ENCODE results near the gene ERI2. TPM values are rescaled to one million over a fixed set of nuclear protein-coding genes. Genes with fewer than 3 reads are reported as not detected.

ERI2 gene
- polyA plus RNA-seq, 4 donors: 10.0 to 36.0 (median 17.2) TPM

DNA sequence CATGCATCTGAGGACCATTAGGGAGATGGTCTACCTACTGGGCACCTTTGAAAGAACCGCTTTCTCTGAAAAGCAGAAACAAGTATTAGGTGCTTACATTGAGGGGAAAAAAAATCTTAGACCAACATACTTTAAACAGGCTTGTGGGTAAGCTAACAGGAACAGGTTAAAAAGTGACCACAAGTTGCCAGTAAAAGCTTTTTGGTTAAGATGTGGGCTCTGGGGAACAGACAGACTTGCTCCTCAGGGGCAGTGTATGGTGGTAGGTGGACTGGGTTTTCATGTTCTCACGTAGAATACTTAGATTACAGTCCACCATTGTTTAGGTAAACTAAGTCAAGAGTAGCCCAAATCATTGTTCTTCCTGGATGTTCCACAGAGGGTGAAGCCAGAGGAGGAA lies 41.3 kb upstream of the ERI2 start:
- Histone ChIP-seq H3K4me1 (ENCODE audit: control insufficient read depth in 3 of 3, insufficient read depth in 2 of 3, low read depth in 1 of 3, low read length in 2 of 3) (peaks cover 0 to 18% (median 0%) of the 10 kb centered on the region in 3 donors), H3K36me3 (ENCODE audit: control insufficient read depth in 3 of 3, insufficient read depth in 2 of 3, low read depth in 1 of 3, low read length in 3 of 3) (peaks cover 0 to 17% (median 0%) of the 10 kb centered on the region in 3 donors), H3K9me3 (ENCODE audit: control insufficient read depth in 2 of 2, insufficient read depth in 1 of 2, low read depth in 1 of 2, low read length in 1 of 2) (no peaks in the 10 kb centered on the region), H3K27ac (ENCODE audit: low read depth in 1 of 3, low read length in 2 of 3) (no peak overlapping the region), H3K4me3 (ENCODE audit: low read depth in 1 of 3, low read length in 3 of 3) (no peak overlapping the region), H3K27me3 (ENCODE audit: control insufficient read depth in 3 of 3, insufficient read depth in 3 of 3, low read length in 3 of 3) (no peaks in the 10 kb centered on the region)
- DNase-seq (no peak), FAIRE-seq (no peak)
- 37 to 88% (median 65%) methylated on average over 2 of the region's 2 CpGs for WGBS, 3 donors

DNA sequence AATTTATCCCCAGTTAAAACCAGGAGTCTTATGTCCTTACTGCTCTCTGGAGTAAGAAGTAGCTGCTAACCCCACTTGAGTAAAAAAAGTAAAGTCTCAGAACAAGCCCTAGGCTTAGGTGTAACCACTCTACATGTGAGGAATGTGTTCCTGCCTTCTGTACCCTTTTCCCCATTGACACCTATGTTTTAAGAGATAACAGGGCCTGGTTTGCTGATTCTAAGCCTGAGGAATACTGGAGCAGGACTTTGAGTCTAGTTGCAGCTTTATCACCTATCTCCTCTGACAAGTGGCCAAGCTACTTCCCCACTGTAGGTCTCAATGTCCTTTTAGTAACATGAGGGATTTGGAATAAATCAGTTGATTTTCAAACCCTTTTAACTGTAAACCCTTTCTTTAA lies 40.3 kb upstream of the ERI2 start:
- peaks cover 0 to 18% (median 0%) of the 10 kb centered on the region in 3 donors for H3K36me3 ChIP-seq (ENCODE audit: control insufficient read depth in 3 of 3, insufficient read depth in 2 of 3, low read depth in 1 of 3, low read length in 3 of 3)
- no peaks in the 10 kb centered on the region for H3K27me3 ChIP-seq (ENCODE audit: control insufficient read depth in 3 of 3, insufficient read depth in 3 of 3, low read length in 3 of 3)
- no peak overlapping the region for H3K27ac ChIP-seq (ENCODE audit: low read depth in 1 of 3, low read length in 2 of 3)
- no peaks in the 10 kb centered on the region for H3K9me3 ChIP-seq (ENCODE audit: control insufficient read depth in 2 of 2, insufficient read depth in 1 of 2, low read depth in 1 of 2, low read length in 1 of 2)
- no peak overlapping the region for H3K4me3 ChIP-seq (ENCODE audit: low read depth in 1 of 3, low read length in 3 of 3)
- H3K4me1 ChIP-seq (ENCODE audit: control insufficient read depth in 3 of 3, insufficient read depth in 2 of 3, low read depth in 1 of 3, low read length in 2 of 3): peaks cover 0 to 14% (median 0%) of the 10 kb centered on the region in 3 donors
- DNase-seq: peak in 1 of 2 donors; percentile 33
- no peak for FAIRE-seq

DNA sequence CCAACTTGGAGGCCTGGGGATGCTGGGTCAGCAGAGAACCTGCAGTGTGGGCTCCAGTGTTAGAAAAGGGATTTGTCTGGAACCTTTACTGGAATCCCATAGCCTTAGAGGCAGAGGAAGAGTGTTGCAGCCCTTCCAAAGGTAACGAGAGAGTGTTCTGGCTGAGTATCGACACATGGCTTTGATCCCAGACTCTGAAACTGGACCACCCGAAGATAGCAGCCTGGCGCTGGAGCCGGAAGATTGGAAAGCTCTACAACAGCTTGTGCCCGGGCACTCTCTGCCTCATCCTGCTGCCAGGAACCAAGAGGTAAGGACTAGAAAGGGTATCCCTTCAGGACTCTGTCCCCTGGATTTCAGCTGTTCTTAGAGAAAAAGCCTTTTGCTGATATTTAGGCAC lies 39.8 kb upstream of the ERI2 start:
- no peak for FAIRE-seq
- Histone ChIP-seq H3K4me3 (ENCODE audit: low read depth in 1 of 3, low read length in 3 of 3) (no peak overlapping the region), H3K36me3 (ENCODE audit: control insufficient read depth in 3 of 3, insufficient read depth in 2 of 3, low read depth in 1 of 3, low read length in 3 of 3) (peaks cover 0 to 18% (median 0%) of the 10 kb centered on the region in 3 donors), H3K4me1 (ENCODE audit: control insufficient read depth in 3 of 3, insufficient read depth in 2 of 3, low read depth in 1 of 3, low read length in 2 of 3) (peaks cover 0 to 11% (median 0%) of the 10 kb centered on the region in 3 donors), H3K27me3 (ENCODE audit: control insufficient read depth in 3 of 3, insufficient read depth in 3 of 3, low read length in 3 of 3) (no peaks in the 10 kb centered on the region), H3K9me3 (ENCODE audit: control insufficient read depth in 2 of 2, insufficient read depth in 1 of 2, low read depth in 1 of 2, low read length in 1 of 2) (no peaks in the 10 kb centered on the region), H3K27ac (ENCODE audit: low read depth in 1 of 3, low read length in 2 of 3) (no peak overlapping the region)
- WGBS, 3 donors: 95 to 96% (median 96%) methylated on average over 6 of the region's 6 CpGs
- DNase-seq: no peak

DNA sequence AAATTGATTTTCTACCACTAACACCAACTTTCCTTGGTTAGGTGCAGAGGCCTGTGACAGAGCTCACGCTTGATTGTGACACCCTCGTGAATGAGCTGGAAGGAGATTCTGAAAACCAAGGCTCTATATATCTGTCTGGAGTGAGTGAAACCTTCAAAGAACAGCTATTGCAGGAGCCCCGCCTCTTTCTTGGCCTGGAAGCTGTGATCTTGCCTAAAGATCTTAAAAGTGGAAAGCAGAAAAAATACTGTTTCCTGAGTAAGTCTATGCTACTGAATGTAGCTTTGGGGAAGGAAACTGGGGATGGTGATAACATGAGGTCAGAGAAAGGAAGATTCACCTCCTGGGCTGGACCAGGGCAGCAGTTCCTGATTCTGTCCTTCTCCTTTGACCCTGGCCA lies 38.3 kb upstream of the ERI2 start:
- no peak for FAIRE-seq

DNA sequence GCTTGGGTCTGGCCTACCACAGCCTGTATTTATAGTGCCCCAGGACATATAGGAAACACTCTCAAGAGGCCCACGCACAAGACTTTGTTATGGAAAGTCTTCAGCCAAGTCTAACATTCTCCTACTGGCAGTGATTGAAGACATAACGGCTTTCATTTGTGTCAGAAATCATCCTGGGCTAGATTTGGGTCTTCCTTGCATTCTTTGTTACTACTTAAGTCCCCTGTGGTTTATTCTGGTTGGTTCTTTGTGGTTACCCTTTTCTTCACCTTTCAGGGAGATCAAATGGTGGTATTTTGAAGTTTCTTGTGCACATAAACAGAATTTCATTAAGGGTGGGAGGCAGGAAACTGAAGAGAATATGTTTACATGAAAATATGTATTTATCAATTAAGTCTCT lies 37.8 kb upstream of the ERI2 start:
- no peaks in the 10 kb centered on the region for H3K27me3 ChIP-seq (ENCODE audit: control insufficient read depth in 3 of 3, insufficient read depth in 3 of 3, low read length in 3 of 3)
- 70 to 86% (median 84%) methylated on average over 2 of the region's 2 CpGs for WGBS, 3 donors
- peaks cover 0 to 15% (median 2%) of the 10 kb centered on the region in 3 donors for H3K36me3 ChIP-seq (ENCODE audit: control insufficient read depth in 3 of 3, insufficient read depth in 2 of 3, low read depth in 1 of 3, low read length in 3 of 3)
- FAIRE-seq: no peak
- H3K27ac ChIP-seq (ENCODE audit: low read depth in 1 of 3, low read length in 2 of 3): no peak overlapping the region
- DNase-seq: no peak
- peaks cover 0 to 11% (median 0%) of the 10 kb centered on the region in 3 donors for H3K4me1 ChIP-seq (ENCODE audit: control insufficient read depth in 3 of 3, insufficient read depth in 2 of 3, low read depth in 1 of 3, low read length in 2 of 3)
- H3K9me3 ChIP-seq (ENCODE audit: control insufficient read depth in 2 of 2, insufficient read depth in 1 of 2, low read depth in 1 of 2, low read length in 1 of 2): no peaks in the 10 kb centered on the region
- no peak overlapping the region for H3K4me3 ChIP-seq (ENCODE audit: low read depth in 1 of 3, low read length in 3 of 3)

More for the DNA sequence above, 38.3 kb upstream of the ERI2 start:
- Histone ChIP-seq H3K4me3 (ENCODE audit: low read depth in 1 of 3, low read length in 3 of 3) (no peak overlapping the region), H3K27ac (ENCODE audit: low read depth in 1 of 3, low read length in 2 of 3) (peak overlapping the region in 1 of 3 donors; percentile 46), H3K4me1 (ENCODE audit: control insufficient read depth in 3 of 3, insufficient read depth in 2 of 3, low read depth in 1 of 3, low read length in 2 of 3) (peaks cover 0 to 11% (median 0%) of the 10 kb centered on the region in 3 donors), H3K36me3 (ENCODE audit: control insufficient read depth in 3 of 3, insufficient read depth in 2 of 3, low read depth in 1 of 3, low read length in 3 of 3) (peaks cover 0 to 17% (median 2%) of the 10 kb centered on the region in 3 donors), H3K9me3 (ENCODE audit: control insufficient read depth in 2 of 2, insufficient read depth in 1 of 2, low read depth in 1 of 2, low read length in 1 of 2) (no peaks in the 10 kb centered on the region), H3K27me3 (ENCODE audit: control insufficient read depth in 3 of 3, insufficient read depth in 3 of 3, low read length in 3 of 3) (no peaks in the 10 kb centered on the region)
- 76 to 82% (median 80%) methylated on average over 3 of the region's 3 CpGs for WGBS, 3 donors
- no peak for DNase-seq

DNA sequence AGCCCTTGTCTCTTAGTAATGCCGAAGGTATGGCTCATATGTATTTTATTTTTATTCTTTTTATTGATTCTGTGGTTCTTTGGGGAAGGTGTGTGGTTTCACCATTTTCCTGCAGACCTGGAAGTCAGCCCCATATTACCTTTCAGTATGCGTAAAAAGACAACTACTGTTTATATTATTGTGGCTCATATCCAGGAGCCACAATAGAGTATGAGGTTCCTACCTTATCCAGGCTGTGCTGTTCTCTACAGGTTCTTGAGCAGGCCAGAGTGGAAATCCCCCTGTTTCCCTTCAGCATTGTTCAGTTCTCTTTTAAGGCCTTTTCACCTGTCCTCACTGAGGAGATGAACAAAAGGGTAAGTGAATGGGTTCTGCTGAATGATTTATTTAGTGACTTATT lies 33.2 kb upstream of the ERI2 start:
- peaks cover 0 to 6% (median 2%) of the 10 kb centered on the region in 3 donors for H3K36me3 ChIP-seq (ENCODE audit: control insufficient read depth in 3 of 3, insufficient read depth in 2 of 3, low read depth in 1 of 3, low read length in 3 of 3)
- H3K4me1 ChIP-seq (ENCODE audit: control insufficient read depth in 3 of 3, insufficient read depth in 2 of 3, low read depth in 1 of 3, low read length in 2 of 3): no peaks in the 10 kb centered on the region
- no peak for FAIRE-seq
- H3K9me3 ChIP-seq (ENCODE audit: control insufficient read depth in 2 of 2, insufficient read depth in 1 of 2, low read depth in 1 of 2, low read length in 1 of 2): peaks cover 0 to 4% of the 10 kb centered on the region in 2 donors
- WGBS, 3 donors: 89 to 91% (median 91%) methylated on average over 2 of the region's 2 CpGs
- no peak overlapping the region for H3K27ac ChIP-seq (ENCODE audit: low read depth in 1 of 3, low read length in 2 of 3)
- DNase-seq: no peak
- no peaks in the 10 kb centered on the region for H3K27me3 ChIP-seq (ENCODE audit: control insufficient read depth in 3 of 3, insufficient read depth in 3 of 3, low read length in 3 of 3)
- H3K4me3 ChIP-seq (ENCODE audit: low read depth in 1 of 3, low read length in 3 of 3): no peak overlapping the region

DNA sequence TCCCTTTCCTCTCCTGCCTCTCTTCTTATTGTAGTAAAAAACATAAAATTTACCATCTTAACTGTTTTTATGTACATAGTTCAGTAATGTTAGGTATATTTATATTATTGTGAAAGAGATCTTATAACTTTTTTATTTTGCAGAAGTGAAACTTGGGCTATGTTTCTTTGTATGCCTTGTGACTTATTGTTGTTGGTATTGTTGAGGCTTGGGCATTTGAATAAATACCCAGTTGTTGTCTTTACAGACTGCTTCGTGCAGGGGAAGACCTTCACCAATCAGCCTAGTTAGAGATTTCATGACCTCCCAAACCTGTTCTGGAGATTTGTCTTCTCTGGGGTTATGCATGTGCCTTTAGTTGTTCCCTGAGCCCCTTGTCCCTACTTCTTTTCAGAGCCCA lies 32.0 kb upstream of the ERI2 start:
- peak; percentile 36 for FAIRE-seq
- peaks cover 0 to 8% of the 10 kb centered on the region in 2 donors for H3K9me3 ChIP-seq (ENCODE audit: control insufficient read depth in 2 of 2, insufficient read depth in 1 of 2, low read depth in 1 of 2, low read length in 1 of 2)
- H3K4me1 ChIP-seq (ENCODE audit: control insufficient read depth in 3 of 3, insufficient read depth in 2 of 3, low read depth in 1 of 3, low read length in 2 of 3): no peaks in the 10 kb centered on the region
- no peak for DNase-seq
- H3K36me3 ChIP-seq (ENCODE audit: control insufficient read depth in 3 of 3, insufficient read depth in 2 of 3, low read depth in 1 of 3, low read length in 3 of 3): peaks cover 0 to 6% (median 2%) of the 10 kb centered on the region in 3 donors
- WGBS, 3 donors: 84 to 91% (median 89%) methylated on average over 1 of the region's 1 CpG
- no peak overlapping the region for H3K27ac ChIP-seq (ENCODE audit: low read depth in 1 of 3, low read length in 2 of 3)
- no peaks in the 10 kb centered on the region for H3K27me3 ChIP-seq (ENCODE audit: control insufficient read depth in 3 of 3, insufficient read depth in 3 of 3, low read length in 3 of 3)
- H3K4me3 ChIP-seq (ENCODE audit: low read depth in 1 of 3, low read length in 3 of 3): no peak overlapping the region

DNA sequence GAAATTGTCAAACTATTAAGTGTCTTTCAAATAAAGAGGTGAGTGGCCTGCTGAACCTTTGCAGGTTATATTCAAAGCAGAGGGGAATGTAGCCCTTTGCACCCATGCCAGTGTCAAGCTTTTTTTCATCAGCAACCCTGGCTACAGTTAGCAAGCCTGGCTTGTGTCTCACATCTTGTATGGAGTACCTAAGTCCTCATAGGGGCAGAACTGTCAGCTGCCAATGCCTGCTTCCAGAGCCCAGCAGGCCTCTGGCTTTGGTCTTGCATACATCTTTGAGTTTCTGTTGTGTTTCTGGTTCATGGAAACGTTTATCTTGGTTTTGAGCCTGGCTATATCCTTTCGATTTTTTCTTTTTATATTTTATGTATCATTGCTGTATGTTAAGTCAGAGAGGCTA lies 26.8 kb upstream of the ERI2 start:
- H3K4me3 ChIP-seq (ENCODE audit: low read depth in 1 of 3, low read length in 3 of 3): no peak overlapping the region
- WGBS, 3 donors: 87 to 89% (median 87%) methylated on average over 2 of the region's 2 CpGs
- no peaks in the 10 kb centered on the region for H3K4me1 ChIP-seq (ENCODE audit: control insufficient read depth in 3 of 3, insufficient read depth in 2 of 3, low read depth in 1 of 3, low read length in 2 of 3)
- peaks cover 0 to 6% (median 2%) of the 10 kb centered on the region in 3 donors for H3K36me3 ChIP-seq (ENCODE audit: control insufficient read depth in 3 of 3, insufficient read depth in 2 of 3, low read depth in 1 of 3, low read length in 3 of 3)
- no peak overlapping the region for H3K27ac ChIP-seq (ENCODE audit: low read depth in 1 of 3, low read length in 2 of 3)
- peaks cover 0 to 8% of the 10 kb centered on the region in 2 donors for H3K9me3 ChIP-seq (ENCODE audit: control insufficient read depth in 2 of 2, insufficient read depth in 1 of 2, low read depth in 1 of 2, low read length in 1 of 2)
- FAIRE-seq (no peak), DNase-seq (no peak)
- H3K27me3 ChIP-seq (ENCODE audit: control insufficient read depth in 3 of 3, insufficient read depth in 3 of 3, low read length in 3 of 3): no peaks in the 10 kb centered on the region

DNA sequence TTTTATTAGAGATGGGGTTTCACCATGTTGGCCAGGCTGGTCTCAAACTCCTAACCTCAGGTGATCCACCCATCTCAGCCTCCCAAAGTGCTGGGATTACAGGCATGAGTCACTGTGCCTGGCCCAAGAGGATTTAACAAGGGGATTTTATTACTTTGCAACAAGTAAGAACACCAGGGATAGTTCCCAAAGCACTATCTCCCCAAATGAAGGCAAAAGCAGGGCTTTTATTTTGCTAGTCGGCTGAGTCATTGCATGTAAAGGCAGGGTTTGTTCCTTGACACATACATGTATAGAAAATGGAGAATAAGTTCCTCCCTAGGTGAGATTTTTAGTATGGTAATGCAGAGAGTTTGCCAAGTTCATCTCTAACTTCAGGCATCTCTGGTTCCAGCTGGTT lies 24.1 kb upstream of the ERI2 start:
- Histone ChIP-seq H3K4me1 (ENCODE audit: control insufficient read depth in 3 of 3, insufficient read depth in 2 of 3, low read depth in 1 of 3, low read length in 2 of 3) (peaks cover 0 to 3% (median 2%) of the 10 kb centered on the region in 3 donors), H3K36me3 (ENCODE audit: control insufficient read depth in 3 of 3, insufficient read depth in 2 of 3, low read depth in 1 of 3, low read length in 3 of 3) (peaks cover 2 to 4% (median 2%) of the 10 kb centered on the region in 3 donors), H3K4me3 (ENCODE audit: low read depth in 1 of 3, low read length in 3 of 3) (no peak overlapping the region), H3K9me3 (ENCODE audit: control insufficient read depth in 2 of 2, insufficient read depth in 1 of 2, low read depth in 1 of 2, low read length in 1 of 2) (peaks cover 0 to 4% of the 10 kb centered on the region in 2 donors), H3K27me3 (ENCODE audit: control insufficient read depth in 3 of 3, insufficient read depth in 3 of 3, low read length in 3 of 3) (no peaks in the 10 kb centered on the region), H3K27ac (ENCODE audit: low read depth in 1 of 3, low read length in 2 of 3) (no peak overlapping the region)
- 93 to 96% (median 93%) methylated on average over 1 of the region's 1 CpG for WGBS, 3 donors
- FAIRE-seq (no peak), DNase-seq (no peak)
